Calu3 (cell line): ENCODE results near the gene FBXO2. TPM values are rescaled to one million over a fixed set of nuclear protein-coding genes. Genes with fewer than 3 reads are reported as not detected.

ENCODE experiments used
- BruUV-seq: library from RNA; stranded (reverse); fragments of 400-500 nt; replicated peaks from 2 replicates; lab custom pipeline; 2021; lab: Mats Ljungman, UMichigan
- CTCF ChIA-PET: fragments of 300-600 bp; sonication (Branson Sonifier 250); formaldehyde crosslinking; loops from one replicate; lab custom pipeline; 2022; ENCODE audit warnings: antibody characterized with exemption; lab: Charles Lee
- DNase-seq: peaks from one replicate; pipeline ENCODE4 v3.0.0; 2022
- H3K27ac Mint-ChIP-seq: one replicate; pipeline ENCODE4 v1.8.0; 2022; ENCODE audit warnings: mixed read lengths; ENCODE audit not compliant: unreplicated experiment
- H3K27me3 Mint-ChIP-seq: one replicate; pipeline ENCODE4 v1.8.0; 2022; ENCODE audit warnings: mixed read lengths; ENCODE audit not compliant: unreplicated experiment
- H3K36me3 Mint-ChIP-seq: one replicate; pipeline ENCODE4 v1.8.0; 2022; ENCODE audit warnings: mild to moderate bottlenecking, moderate library complexity, mixed read lengths; ENCODE audit not compliant: insufficient read depth, unreplicated experiment
- H3K4me1 Mint-ChIP-seq: one replicate; pipeline ENCODE4 v1.8.0; 2022; ENCODE audit warnings: mild to moderate bottlenecking, low read depth, mixed read lengths; ENCODE audit not compliant: unreplicated experiment
- H3K4me3 Mint-ChIP-seq: one replicate; pipeline ENCODE4 v1.8.0; 2022; ENCODE audit warnings: mild to moderate bottlenecking, low read depth, moderate library complexity, mixed read lengths; ENCODE audit not compliant: unreplicated experiment
- H3K9me3 Mint-ChIP-seq: one replicate; pipeline ENCODE4 v1.8.0; 2022; ENCODE audit warnings: low read depth, mixed read lengths; ENCODE audit not compliant: unreplicated experiment
- CTCF ChIP-seq: fragments of 200-600 bp; IDR thresholded peaks from one replicate; pipeline ENCODE4 v1.8.0; 2022; ENCODE audit warnings: antibody characterized with exemption; ENCODE audit not compliant: unreplicated experiment
- intact Hi-C: fragments of 100-400 bp; cut with micrococcal nuclease; formaldehyde crosslinking; loops from one replicate; pipeline ENCODE4 v1.10.0; 2022; ENCODE audit not compliant: unreplicated experiment
- total RNA-seq: library from RNA; stranded (reverse); gene quantifications from 2 replicates; pipeline ENCODE4 v1.2.3, GENCODE V29; 2022

Gene FBXO2
- total RNA-seq, 1 experiment from 2014 or later, result 3.3 TPM

GRCh38 chr1:11684070-11684469 is 29.8 kb upstream of the FBXO2 start:
- Mint-ChIP-seq H3K9me3 (no peaks in the 10 kb centered on the region), H3K36me3 (peaks cover 19% of the 10 kb centered on the region), H3K27me3 (peaks cover 31% of the 10 kb centered on the region), H3K4me1 (no peaks in the 10 kb centered on the region), H3K4me3 (no peak overlapping the region), H3K27ac (no peak overlapping the region)
- intact Hi-C loops, result no loop called here
- BruUV-seq, result no TSS peak
- TF ChIP-seq CTCF, result no peak
- DNase-seq, result no peak
- CTCF ChIA-PET, result no interaction called here

- DNase-seq, result no peak
- TF ChIP-seq CTCF, result no peak
- intact Hi-C loops, result no loop called here
- peaks cover 23% of the 10 kb centered on the region for H3K27me3 Mint-ChIP-seq
- H3K9me3 Mint-ChIP-seq, result no peaks in the 10 kb centered on the region
- no peak overlapping the region for H3K4me3 Mint-ChIP-seq
- H3K27ac Mint-ChIP-seq, result no peak overlapping the region
- CTCF ChIA-PET, result interaction anchor here (0.7 kb wide), 2 partner anchors 54 to 349 kb away, joined by 4 to 5 read pairs; no protein-coding TSS in a partner anchor
- no peaks in the 10 kb centered on the region for H3K4me1 Mint-ChIP-seq
- H3K36me3 Mint-ChIP-seq, result peaks cover 19% of the 10 kb centered on the region
- BruUV-seq, result no TSS peak
These were observed 28.6 kb upstream of the FBXO2 start for GRCh38 chr1:11682799-11683198.

GRCh38 chr1:11682287-11682771 is 28.1 kb upstream of the FBXO2 start:
- Mint-ChIP-seq H3K4me3 (no peak overlapping the region), H3K4me1 (no peaks in the 10 kb centered on the region), H3K36me3 (peaks cover 19% of the 10 kb centered on the region), H3K27ac (no peak overlapping the region), H3K27me3 (peaks cover 18% of the 10 kb centered on the region), H3K9me3 (no peaks in the 10 kb centered on the region)
- no TSS peak for BruUV-seq
- intact Hi-C loops, result no loop called here
- CTCF ChIA-PET, result interaction anchor here (0.6 kb wide), 1 partner anchor 270 kb away, joined by 6 read pairs; no protein-coding TSS in a partner anchor
- no peak for TF ChIP-seq CTCF
- no peak for DNase-seq

GRCh38 chr1:11681071-11681771 is 27.0 kb upstream of the FBXO2 start, which contains the start of gene MAD2L2:
Gene MAD2L2, minus strand, starts transcription at chr1:11681148. Its CDS starts 547 bp downstream, at chr1:11680601.
- no peaks in the 10 kb centered on the region for H3K4me1 Mint-ChIP-seq
- no peaks in the 10 kb centered on the region for H3K9me3 Mint-ChIP-seq
- no TSS peak for BruUV-seq
- CTCF ChIA-PET, result interaction anchor here (0.8 to 1.0 kb wide), 2 partner anchors 12 to 38 kb away, joined by 3 read pairs; no protein-coding TSS in a partner anchor
- DNase-seq, result peak; percentile 81
- H3K27ac Mint-ChIP-seq, result no peak within 1 kb of the TSS
- H3K36me3 Mint-ChIP-seq, result peaks cover 19% of the 10 kb centered on the region
- TF ChIP-seq CTCF, result no peak
- peaks cover 18% of the 10 kb centered on the region for H3K27me3 Mint-ChIP-seq
- peak within 1 kb of the TSS; percentile 92 for H3K4me3 Mint-ChIP-seq
- intact Hi-C loops, result no loop called here
